HG03108 (cell line): Measurements from ENCODE around the gene C1QTNF5.

ENCODE experiments used
- ATAC-seq: cut with Tn5 transposase; IDR thresholded peaks from one replicate; pipeline ENCODE4 v1.9.1; 2021; ENCODE audit warnings: moderate library complexity; ENCODE audit not compliant: unreplicated experiment

Gene C1QTNF5

DNA sequence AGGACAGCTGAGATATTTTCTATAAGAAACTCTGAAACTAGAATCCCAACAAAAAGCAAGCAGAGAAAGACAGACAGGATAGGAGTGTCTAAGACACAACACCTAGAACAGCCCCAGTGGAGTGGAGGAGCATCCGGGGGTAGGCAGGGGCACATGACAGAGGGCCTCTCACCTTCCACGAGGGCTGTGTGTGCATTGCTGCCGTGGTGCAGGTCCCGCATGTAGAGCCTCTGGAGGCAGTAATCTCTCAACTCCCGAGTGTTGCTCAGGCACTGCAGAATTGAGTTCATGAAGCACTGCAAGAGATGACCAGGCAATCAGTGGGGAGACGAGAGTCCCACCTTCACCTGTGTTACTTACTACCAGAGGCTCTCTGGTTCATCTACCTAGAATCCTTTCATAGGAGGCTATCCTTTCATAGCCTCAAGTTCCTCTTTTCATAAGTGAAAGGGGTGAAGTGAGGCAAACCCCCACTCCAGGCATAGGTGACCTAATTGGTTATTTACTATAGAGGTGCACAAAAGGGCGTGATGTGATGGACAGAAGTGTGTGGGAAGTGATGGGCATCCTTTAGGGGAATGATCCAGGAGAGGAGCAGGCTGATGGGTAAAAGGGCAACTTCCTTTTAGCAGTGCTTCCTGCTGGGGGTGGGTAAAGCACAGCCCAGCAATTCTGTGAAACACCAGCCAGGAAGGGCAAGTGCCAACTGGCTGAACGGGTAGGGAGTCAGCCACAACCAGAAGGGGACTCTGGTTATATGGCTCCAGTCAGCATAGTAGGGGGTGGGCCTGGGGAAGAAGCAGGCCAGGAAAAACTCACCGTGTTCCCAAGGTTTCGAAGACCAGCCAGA is 18.9 kb upstream of the C1QTNF5 start:
- no peak for ATAC-seq

DNA sequence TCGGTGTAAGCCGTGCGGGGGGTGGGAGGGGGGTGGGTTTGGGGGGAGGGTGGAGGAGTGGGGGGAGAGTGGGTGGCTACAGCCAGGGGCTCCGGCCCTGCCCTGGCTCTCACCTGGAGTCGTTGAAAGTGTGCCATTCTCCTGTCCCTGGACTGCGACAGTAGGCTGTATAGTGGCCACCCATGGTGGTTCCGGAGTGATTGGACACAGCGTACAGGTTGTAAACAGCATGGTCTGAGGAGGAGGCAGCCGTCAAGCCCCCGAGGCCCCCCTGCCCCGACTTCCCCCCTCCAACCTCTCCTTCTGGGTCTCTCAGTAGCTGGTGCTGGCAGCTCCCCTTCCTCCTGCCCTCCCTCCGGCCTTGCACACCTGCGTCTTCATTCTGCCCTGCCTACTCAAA is 16.4 kb upstream of the C1QTNF5 start:
- ATAC-seq: no peak

- ATAC-seq: peak; percentile 66
Measured at GRCh38 chr11:119356349-119357031, 15.8 kb upstream of the C1QTNF5 start.

DNA sequence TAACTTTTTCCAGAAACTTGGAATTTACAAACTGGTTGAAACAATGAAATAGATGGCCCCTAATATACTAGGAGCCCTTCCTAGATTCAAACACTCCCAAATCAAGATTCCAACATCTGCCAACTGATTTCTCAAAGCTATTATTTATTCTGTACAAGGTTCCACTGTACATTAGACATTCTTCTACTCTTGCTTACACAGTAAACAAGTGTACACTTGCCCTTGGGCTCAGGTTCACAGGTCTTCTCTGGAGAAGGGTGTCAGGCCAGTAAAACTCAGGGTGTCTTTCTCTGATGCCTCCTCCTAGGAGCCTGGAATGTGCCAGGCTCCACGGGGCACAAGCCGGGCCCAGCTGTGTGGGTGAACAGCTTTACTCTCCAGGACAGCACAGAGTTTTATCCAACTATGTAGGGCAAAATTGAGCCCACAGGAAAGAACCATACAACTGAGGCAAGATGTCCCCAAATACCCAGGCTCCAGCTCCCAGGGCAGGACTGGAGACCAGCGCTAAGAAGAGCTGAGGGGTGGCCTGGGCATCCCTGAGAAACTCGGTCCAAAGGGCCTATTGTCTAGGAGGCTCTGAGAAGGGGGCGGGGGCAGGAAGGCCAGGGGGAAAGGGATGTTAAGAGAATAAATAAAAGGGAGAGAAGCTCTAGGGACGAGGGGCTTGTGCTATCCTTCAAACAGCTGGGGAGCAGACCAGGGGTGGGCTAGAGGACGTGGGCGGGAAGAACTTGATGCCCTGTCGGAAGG is 14.6 kb upstream of the C1QTNF5 start:
- no peak for ATAC-seq

DNA sequence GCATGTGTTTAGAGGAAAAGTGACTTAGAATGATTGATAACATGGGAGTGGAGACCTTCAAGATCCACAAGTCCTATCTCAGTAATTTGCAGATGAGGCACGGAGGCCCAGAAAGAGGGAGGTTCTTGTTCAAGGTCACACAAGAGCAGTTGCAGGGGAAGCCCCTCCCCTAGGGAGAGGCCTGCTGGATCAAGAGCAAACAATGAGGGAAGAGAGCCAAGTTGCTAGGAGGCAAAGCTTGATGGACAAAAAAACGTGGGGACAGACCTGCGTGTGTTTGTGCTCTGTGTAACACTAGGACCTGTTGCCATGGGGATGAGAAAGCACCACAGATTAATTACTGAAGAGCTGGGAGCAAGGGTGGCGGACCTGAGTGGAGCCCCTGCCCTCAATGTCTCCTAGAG is 12.2 kb upstream of the C1QTNF5 start:
- ATAC-seq: no peak

DNA sequence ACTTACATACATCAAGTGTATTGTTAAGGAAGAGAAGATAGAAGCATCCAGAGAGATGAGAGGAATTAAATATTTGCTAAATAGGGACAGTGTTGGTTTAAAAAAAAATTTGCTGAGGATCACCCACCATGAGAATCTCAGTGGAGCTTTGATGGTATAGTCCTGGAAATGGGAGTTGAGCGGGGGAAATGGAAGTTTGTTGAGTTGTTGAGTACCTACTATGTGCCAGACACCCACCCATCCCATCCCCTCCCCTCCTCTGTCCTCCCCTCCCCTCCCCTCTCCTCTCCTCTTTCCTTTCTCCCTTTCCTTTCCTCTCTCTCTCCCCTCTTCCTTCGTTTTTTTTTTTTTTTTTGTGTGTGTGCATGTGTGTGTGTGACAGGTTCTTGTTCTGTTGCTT is 10.5 kb upstream of the C1QTNF5 start:
- no peak for ATAC-seq

DNA sequence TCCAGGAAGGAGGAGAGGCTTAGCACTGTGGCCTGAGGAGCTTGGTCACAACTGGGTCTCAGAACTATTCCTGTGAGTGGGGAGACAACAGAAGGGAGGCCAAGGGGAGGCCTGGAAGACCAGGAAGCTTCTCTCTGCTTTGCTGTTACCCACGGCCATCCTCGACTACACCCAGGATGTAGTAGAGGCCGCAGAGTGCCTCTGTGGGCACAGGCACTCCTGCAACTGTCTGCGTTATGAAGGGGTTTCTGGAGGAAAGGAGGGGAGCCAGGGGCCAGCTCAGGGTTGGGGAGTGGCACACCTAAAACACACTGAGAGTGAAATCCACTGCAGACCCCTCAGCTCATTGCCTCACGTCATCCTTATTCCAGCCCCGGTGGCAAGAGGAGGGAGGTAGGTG is 9.6 kb upstream of the C1QTNF5 start:
- no peak for ATAC-seq

GRCh38 chr11:119347940-119348605 is 7.4 kb upstream of the C1QTNF5 start:
- ATAC-seq: no peak

- ATAC-seq: no peak
Measured at GRCh38 chr11:119347242-119347641, 6.6 kb upstream of the C1QTNF5 start.

GRCh38 chr11:119346605-119347004 is 5.9 kb upstream of the C1QTNF5 start, which contains the start of gene MFRP:
Gene MFRP (minus strand): TSS chr11:119346705. CDS start chr11:119346513, 192 bp downstream.
- ATAC-seq: no peak

DNA sequence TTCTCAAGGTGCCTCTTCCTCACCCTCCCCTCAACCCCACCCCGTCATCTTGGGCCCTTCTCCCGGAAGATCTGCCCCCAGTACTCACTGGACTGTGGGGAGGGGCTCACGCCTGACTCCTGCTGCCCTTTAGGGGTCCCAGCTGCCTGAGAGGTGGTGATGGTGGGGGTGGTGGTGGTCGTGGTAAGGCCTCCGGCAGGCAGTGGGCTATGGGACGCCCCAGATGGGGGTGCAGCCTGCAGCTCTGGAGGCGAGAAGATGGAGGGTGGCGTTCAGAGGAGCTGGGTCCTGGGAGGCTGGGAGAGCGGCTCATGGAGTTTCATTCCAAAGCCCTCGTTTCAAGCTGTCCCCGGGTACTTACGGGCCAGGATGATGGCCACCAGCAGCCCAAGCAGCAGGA is 5.0 kb upstream of the C1QTNF5 start:
- ATAC-seq: no peak

GRCh38 chr11:119344291-119345010 is 3.8 kb upstream of the C1QTNF5 start:
- no peak for ATAC-seq

- ATAC-seq: no peak
Measured at GRCh38 chr11:119343726-119344125, 3.0 kb upstream of the C1QTNF5 start.

DNA sequence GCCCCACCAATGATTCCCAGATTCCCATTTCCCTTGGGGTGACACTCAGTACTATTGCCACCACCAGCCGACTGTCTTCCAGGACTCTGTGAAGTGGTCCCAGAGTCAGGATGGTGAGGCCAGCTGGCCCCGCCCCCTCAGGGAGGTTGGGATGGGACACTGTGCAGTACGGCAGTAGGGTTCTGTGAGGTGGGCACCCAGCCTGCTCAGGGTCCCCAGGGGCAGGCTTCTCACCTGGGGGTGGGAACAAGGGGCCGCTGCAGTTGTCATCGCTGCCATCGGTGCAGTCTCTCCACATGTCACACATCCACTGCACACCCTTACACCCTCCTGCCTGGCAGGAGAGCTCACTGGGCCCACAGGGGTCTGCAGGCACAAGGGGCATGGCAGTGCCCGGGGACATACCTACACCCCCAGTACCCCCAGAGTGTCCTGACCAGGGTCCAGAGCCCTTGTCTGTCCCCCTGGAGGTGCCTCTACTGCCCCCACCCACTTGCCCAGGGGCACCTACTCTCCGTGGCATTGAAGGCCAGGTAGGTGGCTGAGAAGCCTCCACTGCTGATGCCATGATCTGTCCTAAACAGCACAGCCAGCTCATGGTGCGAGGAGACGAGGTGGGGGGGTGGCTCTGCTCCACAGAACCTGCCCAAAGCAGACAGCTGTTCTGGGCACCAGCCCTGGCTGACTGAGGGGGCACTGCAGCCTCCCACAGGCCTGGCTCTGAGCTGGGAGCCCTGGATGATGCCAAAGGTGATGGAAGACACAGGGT is 1.9 kb upstream of the C1QTNF5 start:
- ATAC-seq: no peak

GRCh38 chr11:119342023-119342300 is 1.3 kb upstream of the C1QTNF5 start:
- no peak for ATAC-seq

DNA sequence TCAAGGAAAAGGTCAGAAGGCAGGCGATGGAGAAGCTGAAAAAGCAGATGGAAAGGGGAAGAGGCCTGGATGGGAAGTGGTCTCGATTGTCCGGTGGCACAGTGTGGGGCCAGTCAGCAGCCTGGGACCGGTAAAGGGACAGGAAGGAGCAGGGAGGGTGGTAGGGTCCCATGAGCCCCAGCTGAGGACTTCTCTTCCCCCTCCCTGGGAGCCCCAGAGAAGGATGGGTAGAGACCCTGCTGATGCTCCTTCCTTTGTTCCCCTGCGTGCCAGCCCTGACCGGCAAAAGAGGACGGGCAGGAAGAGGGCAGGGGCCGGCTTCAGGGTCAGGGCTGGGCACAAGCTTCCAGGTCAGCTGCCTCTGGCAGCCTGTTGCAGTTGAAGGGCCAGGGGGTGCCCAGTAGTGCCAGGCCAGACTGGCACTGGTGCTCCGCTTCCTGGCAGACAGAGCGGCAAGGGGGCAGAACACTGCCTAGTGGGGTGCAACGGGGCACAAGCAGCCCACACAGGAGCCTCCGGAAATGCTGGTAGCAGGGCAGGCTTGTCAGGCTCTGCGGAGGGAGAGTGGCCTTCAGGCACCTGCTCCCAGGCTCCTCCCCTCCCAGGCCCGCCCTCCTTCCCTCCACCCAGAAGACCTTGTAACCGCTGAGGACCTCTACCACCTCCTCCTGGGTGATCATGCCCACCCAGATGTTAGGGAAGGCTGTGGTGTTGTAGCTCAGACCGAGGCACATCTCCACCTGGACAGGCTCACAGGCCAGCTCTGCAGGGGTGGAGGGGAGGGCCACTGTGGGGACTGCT is 739 bp upstream of the C1QTNF5 start:
- no peak for ATAC-seq

GRCh38 chr11:119339589-119340334 is 921 bp downstream of the C1QTNF5 start:
- no peak for ATAC-seq

DNA sequence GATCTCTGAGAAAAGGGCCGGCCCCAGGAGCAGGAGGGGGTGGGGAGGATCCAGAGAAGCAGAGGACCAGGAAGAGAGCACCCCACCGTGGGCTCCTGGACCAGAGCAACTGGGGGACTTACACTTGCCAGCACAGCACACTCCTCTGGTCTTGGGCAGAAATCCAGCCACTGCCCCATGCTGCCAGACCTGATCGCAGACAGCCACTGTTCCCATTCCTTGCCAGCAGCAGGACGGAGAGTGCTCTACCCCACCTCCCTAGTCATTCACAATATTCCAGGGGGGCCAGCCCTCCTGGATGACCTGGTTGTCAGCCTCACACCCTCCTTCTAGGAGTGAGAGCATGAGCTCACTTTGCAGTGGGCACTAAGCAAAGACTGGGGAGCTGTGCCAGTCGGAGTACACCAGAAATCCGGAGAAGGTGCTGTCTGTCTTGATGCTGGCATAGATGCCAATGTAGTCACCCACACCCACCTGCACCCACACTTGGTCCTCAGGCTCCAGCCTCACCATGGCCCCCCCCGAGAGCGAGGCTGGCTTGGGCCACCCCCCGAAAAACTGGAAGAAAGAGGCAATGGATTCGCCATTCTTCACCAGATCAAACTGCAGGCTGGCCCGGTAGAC is 1.6 kb downstream of the C1QTNF5 start:
- no peak for ATAC-seq
